GM19099 (cell line): ENCODE results near the gene SYK.

Source experiments
- POLR2A ChIP-seq: IDR thresholded peaks from 3 replicates; pipeline ENCODE4 v1.6.1; 2011; ENCODE audit warnings: low read depth; ENCODE audit not compliant: insufficient read length; ENCODE audit errors: extremely low read depth

Gene SYK

GRCh38 chr9:90793729-90794128 is 7.9 kb upstream of the SYK start:
- no peak for TF ChIP-seq POLR2A

- no peak for TF ChIP-seq POLR2A
Measured at GRCh38 chr9:90795084-90795483, 6.5 kb upstream of the SYK start.

GRCh38 chr9:90795871-90796317 is 5.7 kb upstream of the SYK start:
- TF ChIP-seq POLR2A: no peak

- no peak for TF ChIP-seq POLR2A
Measured at GRCh38 chr9:90799271-90799852, 2.3 kb upstream of the SYK start.

- TF ChIP-seq POLR2A: no peak
Measured at GRCh38 chr9:90801973-90802322, 329 bp downstream of the SYK start.

GRCh38 chr9:90802386-90802985 is 867 bp downstream of the SYK start:
- TF ChIP-seq POLR2A: no peak

GRCh38 chr9:90803860-90804593 is 2.4 kb downstream of the SYK start:
- TF ChIP-seq POLR2A: no peak

GRCh38 chr9:90805006-90805996 is 3.7 kb downstream of the SYK start:
- TF ChIP-seq POLR2A: no peak

GRCh38 chr9:90807006-90807405 is 5.4 kb downstream of the SYK start:
- TF ChIP-seq POLR2A: no peak

- TF ChIP-seq POLR2A: no peak
Measured at GRCh38 chr9:90808398-90808797, 6.8 kb downstream of the SYK start.

GRCh38 chr9:90808890-90809685 is 7.5 kb downstream of the SYK start:
- no peak for TF ChIP-seq POLR2A

- no peak for TF ChIP-seq POLR2A
Measured at GRCh38 chr9:90810691-90811090, 9.1 kb downstream of the SYK start.

GRCh38 chr9:90813046-90813445 is 11.4 kb downstream of the SYK start:
- no peak for TF ChIP-seq POLR2A

- TF ChIP-seq POLR2A: no peak
Measured at GRCh38 chr9:90813523-90813922, 11.9 kb downstream of the SYK start.
